Esophagus muscularis mucosa (tissue), 4 donors: ENCODE results near the gene SPTBN1.

Experiments
- CTCF ChIP-seq, 3 experiments: fragments of 200-600 bp in 2 of 3; fragments of 450-650 bp in 1 of 3; sonication (generic) in 2 of 3; IDR thresholded peaks; one replicate each; pipeline ENCODE4 v1.5.1; 2017 to 2019; ENCODE audit warnings: antibody characterized with exemption in 3 of 3, mild to moderate bottlenecking in 2 of 3, moderate library complexity in 1 of 3
- EP300 ChIP-seq: sonication (generic); formaldehyde crosslinking; IDR thresholded peaks from one replicate; pipeline ENCODE4 v1.6.1; 2017; ENCODE audit warnings: antibody characterized with exemption
- POLR2AphosphoS5 ChIP-seq, 2 donors: sonication (generic); formaldehyde crosslinking; IDR thresholded peaks; one replicate each; pipeline ENCODE4 v1.6.1; 2017; ENCODE audit warnings: antibody characterized with exemption in 2 of 2

- TF ChIP-seq POLR2AphosphoS5 (IDR thresholded peaks at IDR 0.05) (no peak), CTCF (IDR thresholded peaks at IDR 0.05) (no peak), EP300 (no peak)
These were observed 19.2 kb downstream of the SPTBN1 start for GRCh38 chr2:54475285-54475684.
